ENCODE results near the gene EZR.

DNA sequence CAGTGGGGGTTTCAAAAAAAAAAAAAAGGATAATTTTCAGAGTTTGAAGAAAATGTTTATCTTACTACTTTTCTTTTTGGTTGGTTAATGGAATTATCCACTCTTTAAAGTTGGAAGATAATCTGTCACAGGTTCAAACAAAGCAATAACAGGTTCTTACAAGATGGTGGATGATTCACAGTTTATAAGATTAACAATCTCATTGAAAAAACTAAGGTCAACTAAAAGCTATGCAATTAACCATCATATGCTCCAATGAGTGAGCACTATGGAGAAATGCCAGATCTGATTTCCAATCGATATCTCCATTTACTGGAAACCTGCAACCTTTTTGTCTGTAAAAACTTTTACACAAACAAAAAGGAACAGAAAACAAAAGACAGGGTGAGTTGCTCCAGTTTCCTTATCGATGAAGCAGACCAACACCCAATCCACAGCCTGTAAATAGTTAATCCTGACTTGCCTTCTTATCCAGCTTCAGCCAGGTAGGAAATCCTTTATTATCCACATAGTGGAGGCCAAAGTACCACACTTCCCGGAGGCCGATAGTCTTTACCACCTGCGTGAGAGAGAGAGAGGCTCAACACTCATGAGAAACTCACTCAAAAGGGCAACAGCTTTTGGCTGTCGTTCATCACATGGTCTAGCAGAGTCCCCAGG is 32.4 kb downstream of the EZR start:
- TF ChIP-seq POLR2A (IDR thresholded peaks at IDR 0.05; ENCODE audit: control extremely low read depth in 1 of 2, low read depth in 2 of 2, low read length in 2 of 2) (no peak), EZH2 (IDR thresholded peaks at IDR 0.05; ENCODE audit: low read depth, low read length, severe bottlenecking) (no peak), RAD21 (IDR thresholded peaks at IDR 0.05 in 1 of 2, conservative IDR thresholded peaks at IDR 0.05 in 1 of 2; ENCODE audit: low read depth in 2 of 2, low read length in 2 of 2) (no peak)
